Measurements from ENCODE around the gene B4GALT5.

The B4GALT5 gene

GRCh38 chr20:49682798-49683197 lies 30.9 kb downstream of the B4GALT5 start:
- no peak for DNase-seq (ENCODE audit: low spot score)
- no peak for TF ChIP-seq CTCF (IDR thresholded peaks at IDR 0.05)
- H3K4me3 ChIP-seq = no peak overlapping the region
- no peak overlapping the region for H3K27ac ChIP-seq

- no peak for TF ChIP-seq CTCF (IDR thresholded peaks at IDR 0.05)
- H3K27ac ChIP-seq = no peak overlapping the region
Measured at GRCh38 chr20:49682278-49682677, 31.4 kb downstream of the B4GALT5 start.

GRCh38 chr20:49681850-49682216 lies 31.8 kb downstream of the B4GALT5 start:
- no peak overlapping the region for H3K4me3 ChIP-seq
- no peak overlapping the region for H3K27ac ChIP-seq
- DNase-seq (ENCODE audit: low spot score) = no peak
- no peak for TF ChIP-seq CTCF (IDR thresholded peaks at IDR 0.05)

More at GRCh38 chr20:49682278-49682677, 31.4 kb downstream of the B4GALT5 start:
- H3K4me3 ChIP-seq = no peak overlapping the region
- no peak for DNase-seq (ENCODE audit: low spot score)

- DNase-seq (ENCODE audit: low spot score) = no peak
- Histone ChIP-seq H3K27ac (no peak overlapping the region), H3K4me3 (no peak overlapping the region)
- TF ChIP-seq CTCF (IDR thresholded peaks at IDR 0.05) = no peak
Measured at GRCh38 chr20:49680484-49680883, 33.2 kb downstream of the B4GALT5 start.

- H3K4me3 ChIP-seq = no peak overlapping the region
- H3K27ac ChIP-seq = no peak overlapping the region
- no peak for TF ChIP-seq CTCF (IDR thresholded peaks at IDR 0.05)
- no peak for DNase-seq (ENCODE audit: low spot score)
Measured at GRCh38 chr20:49679634-49680033, 34.0 kb downstream of the B4GALT5 start.

- Histone ChIP-seq H3K4me3 (peak overlapping the region; percentile 17), H3K27ac (peak overlapping the region; percentile 11 to 66)
- no peak for TF ChIP-seq CTCF (IDR thresholded peaks at IDR 0.05)
- no peak for DNase-seq (ENCODE audit: low spot score)
Measured at GRCh38 chr20:49677777-49678758, 35.6 kb downstream of the B4GALT5 start.

All from coronary artery (tissue), 2 donors.